Large intestine (tissue), 3 donors: ENCODE results near the gene CISH. TPM values are rescaled to one million over a fixed set of nuclear protein-coding genes. Genes with fewer than 3 reads are reported as not detected.
A peak's percentile ranks its signal among the peaks of the same experiment; 100 is the strongest.

Experiments
- DNase-seq, 2 donors: peaks; one replicate each; pipeline versions ENCODE4 v3.0.0 to v3.0.0-alpha.2; 2013
- H3K27ac ChIP-seq: one replicate; pipeline ENCODE4 v1.5.1; 2013; ENCODE audit warnings: low read length
- H3K27me3 ChIP-seq: 2 replicates; pipeline ENCODE4 v1.6.1; 2013; ENCODE audit warnings: low read length; ENCODE audit not compliant: control insufficient read depth, insufficient read depth
- H3K36me3 ChIP-seq: 2 replicates; pipeline ENCODE4 v1.6.1; 2013; ENCODE audit warnings: low read length; ENCODE audit not compliant: control insufficient read depth, insufficient read depth
- H3K4me1 ChIP-seq: one replicate; pipeline ENCODE4 v1.6.1; 2013; ENCODE audit warnings: low read length; ENCODE audit not compliant: control insufficient read depth, insufficient read depth
- H3K4me3 ChIP-seq: one replicate; pipeline ENCODE4 v1.5.1; 2013; ENCODE audit warnings: low read length
- H3K9me3 ChIP-seq: one replicate; pipeline ENCODE4 v1.6.1; 2013; ENCODE audit warnings: mild to moderate bottlenecking, low read depth, low read length, moderate library complexity; ENCODE audit not compliant: control insufficient read depth
- WGBS: methylation state at CpG from one replicate; pipeline ENCODE4 v1.1.5; 2013; ENCODE audit warnings: low lambda C conversion rate; ENCODE audit not compliant: insufficient coverage; 5-methylcytosine and 5-hydroxymethylcytosine counted together
- polyA plus RNA-seq: library from polyadenylated mRNA; unstranded; fragments of 120-200 nt; gene quantifications from one replicate; pipeline ENCODE4 v1.2.1, GENCODE V29; 2013

CISH gene
- polyA plus RNA-seq, 1 donor = 47.8 TPM

- H3K27me3 ChIP-seq = no peaks in the 10 kb centered on the region
- peak; percentile 46 to 72 for DNase-seq
- WGBS = no CpG with 5 or more reads among the region's 4 CpGs
- H3K27ac ChIP-seq = peak overlapping the region; percentile 23
- no peaks in the 10 kb centered on the region for H3K9me3 ChIP-seq
- peaks cover 49% of the 10 kb centered on the region for H3K4me1 ChIP-seq
- peaks cover 30% of the 10 kb centered on the region for H3K36me3 ChIP-seq
- H3K4me3 ChIP-seq = no peak overlapping the region
Measured at GRCh38 chr3:50572801-50573371, 38.7 kb downstream of the CISH start.

- no peak overlapping the region for H3K4me3 ChIP-seq
- H3K27me3 ChIP-seq = peaks cover 2% of the 10 kb centered on the region
- H3K9me3 ChIP-seq = no peaks in the 10 kb centered on the region
- H3K27ac ChIP-seq = peak overlapping the region; percentile 23
- no CpG with 5 or more reads among the region's 1 CpG for WGBS
- peaks cover 53% of the 10 kb centered on the region for H3K4me1 ChIP-seq
- peak; percentile 66 to 73 for DNase-seq
- H3K36me3 ChIP-seq = peaks cover 24% of the 10 kb centered on the region
Measured at GRCh38 chr3:50572158-50572557, 39.4 kb downstream of the CISH start.

- Histone ChIP-seq H3K9me3 (no peaks in the 10 kb centered on the region), H3K36me3 (peaks cover 24% of the 10 kb centered on the region), H3K4me1 (peaks cover 55% of the 10 kb centered on the region), H3K4me3 (no peak overlapping the region), H3K27ac (peak overlapping the region; percentile 89), H3K27me3 (peaks cover 8% of the 10 kb centered on the region)
- DNase-seq = peak in 1 of 2 donors; percentile 14
- no CpG with 5 or more reads among the region's 4 CpGs for WGBS
Measured at GRCh38 chr3:50571486-50571885, 40.1 kb downstream of the CISH start.

GRCh38 chr3:50570508-50571279, 40.9 kb downstream of the CISH start:
- Histone ChIP-seq H3K4me3 (no peak overlapping the region), H3K27ac (peak overlapping the region; percentile 89), H3K27me3 (peaks cover 11% of the 10 kb centered on the region), H3K9me3 (no peaks in the 10 kb centered on the region), H3K4me1 (peaks cover 55% of the 10 kb centered on the region), H3K36me3 (peaks cover 21% of the 10 kb centered on the region)
- WGBS = 86% methylated on average over 1 of the region's 5 CpGs
- peak in 1 of 2 donors; percentile 63 for DNase-seq

GRCh38 chr3:50568947-50569749, 42.4 kb downstream of the CISH start, which contains the start of gene HEMK1:
HEMK1 (plus strand) TSS chr3:50569522; CDS start chr3:50571105, 1,583 bp downstream.
- WGBS = no CpG with 5 or more reads among the region's 55 CpGs
- H3K4me1 ChIP-seq = peaks cover 55% of the 10 kb centered on the region
- H3K4me3 ChIP-seq = peak within 1 kb of the TSS; percentile 99
- peaks cover 15% of the 10 kb centered on the region for H3K27me3 ChIP-seq
- peaks cover 17% of the 10 kb centered on the region for H3K36me3 ChIP-seq
- no peaks in the 10 kb centered on the region for H3K9me3 ChIP-seq
- peak; percentile 96 to 98 for DNase-seq
- peak within 1 kb of the TSS; percentile 89 for H3K27ac ChIP-seq

GRCh38 chr3:50567386-50568167, 44.0 kb downstream of the CISH start, which contains the start of gene C3orf18:
C3orf18 (minus strand) TSS chr3:50567747; CDS start chr3:50565699, 2,048 bp downstream.
- Histone ChIP-seq H3K36me3 (peaks cover 4% of the 10 kb centered on the region), H3K4me1 (peaks cover 40% of the 10 kb centered on the region), H3K4me3 (peak within 1 kb of the TSS; percentile 99), H3K9me3 (no peaks in the 10 kb centered on the region), H3K27me3 (peaks cover 15% of the 10 kb centered on the region), H3K27ac (peak within 1 kb of the TSS; percentile 89)
- DNase-seq = peak; percentile 77 to 87
- WGBS = no CpG with 5 or more reads among the region's 53 CpGs

- Histone ChIP-seq H3K4me1 (peaks cover 34% of the 10 kb centered on the region), H3K27ac (no peak overlapping the region), H3K9me3 (no peaks in the 10 kb centered on the region), H3K27me3 (peaks cover 15% of the 10 kb centered on the region), H3K36me3 (no peaks in the 10 kb centered on the region), H3K4me3 (peak overlapping the region; percentile 45)
- WGBS = no CpG with 5 or more reads among the region's 11 CpGs
- no peak for DNase-seq
Measured at GRCh38 chr3:50567011-50567385, 44.6 kb downstream of the CISH start.

- Histone ChIP-seq H3K36me3 (no peaks in the 10 kb centered on the region), H3K9me3 (no peaks in the 10 kb centered on the region), H3K27ac (no peak overlapping the region), H3K4me3 (no peak overlapping the region), H3K27me3 (peaks cover 15% of the 10 kb centered on the region), H3K4me1 (peaks cover 13% of the 10 kb centered on the region)
- DNase-seq = no peak
- WGBS = 100% methylated on average over 1 of the region's 1 CpG
Measured at GRCh38 chr3:50564321-50564720, 47.3 kb downstream of the CISH start.

- no peak overlapping the region for H3K27ac ChIP-seq
- WGBS = no CpG with 5 or more reads among the region's 2 CpGs
- no peak for DNase-seq
Measured at GRCh38 chr3:50563867-50564266, 47.7 kb downstream of the CISH start.

More at GRCh38 chr3:50563867-50564266, 47.7 kb downstream of the CISH start:
- H3K36me3 ChIP-seq = no peaks in the 10 kb centered on the region
- H3K4me1 ChIP-seq = peaks cover 13% of the 10 kb centered on the region
- peaks cover 15% of the 10 kb centered on the region for H3K27me3 ChIP-seq
- no peaks in the 10 kb centered on the region for H3K9me3 ChIP-seq
- no peak overlapping the region for H3K4me3 ChIP-seq
